Measurements from ENCODE around the gene SECTM1. TPM values are rescaled to one million over a fixed set of nuclear protein-coding genes. Genes with fewer than 3 reads are reported as not detected.
"Not testable (repeated sequence)": the region's sequence is repeated elsewhere in the genome, so short reads cannot be mapped to it uniquely, and the experiment has no call there.

The SECTM1 gene
- total RNA-seq (2022) (10.4 and 13.4 TPM in 2 replicates), Bru-seq, nascent RNA (percentile 23 among the genes with signal in this experiment), BruChase-seq, experiment 1, labeled RNA remaining after a 6-hour chase (percentile 36 among the genes with signal in this experiment), BruChase-seq, experiment 2, labeled RNA remaining after a 2-hour chase (percentile 27 among the genes with signal in this experiment)
- long read RNA-seq, transcript SECTM1-201 (5 exons, 2,235 nt): major isoform, 6 of 13 reads
- long read RNA-seq, partial matches to known transcripts: 4 of 13 reads
- long read RNA-seq, other reads (novel, unspliced or antisense): 2 of 13 reads

DNA sequence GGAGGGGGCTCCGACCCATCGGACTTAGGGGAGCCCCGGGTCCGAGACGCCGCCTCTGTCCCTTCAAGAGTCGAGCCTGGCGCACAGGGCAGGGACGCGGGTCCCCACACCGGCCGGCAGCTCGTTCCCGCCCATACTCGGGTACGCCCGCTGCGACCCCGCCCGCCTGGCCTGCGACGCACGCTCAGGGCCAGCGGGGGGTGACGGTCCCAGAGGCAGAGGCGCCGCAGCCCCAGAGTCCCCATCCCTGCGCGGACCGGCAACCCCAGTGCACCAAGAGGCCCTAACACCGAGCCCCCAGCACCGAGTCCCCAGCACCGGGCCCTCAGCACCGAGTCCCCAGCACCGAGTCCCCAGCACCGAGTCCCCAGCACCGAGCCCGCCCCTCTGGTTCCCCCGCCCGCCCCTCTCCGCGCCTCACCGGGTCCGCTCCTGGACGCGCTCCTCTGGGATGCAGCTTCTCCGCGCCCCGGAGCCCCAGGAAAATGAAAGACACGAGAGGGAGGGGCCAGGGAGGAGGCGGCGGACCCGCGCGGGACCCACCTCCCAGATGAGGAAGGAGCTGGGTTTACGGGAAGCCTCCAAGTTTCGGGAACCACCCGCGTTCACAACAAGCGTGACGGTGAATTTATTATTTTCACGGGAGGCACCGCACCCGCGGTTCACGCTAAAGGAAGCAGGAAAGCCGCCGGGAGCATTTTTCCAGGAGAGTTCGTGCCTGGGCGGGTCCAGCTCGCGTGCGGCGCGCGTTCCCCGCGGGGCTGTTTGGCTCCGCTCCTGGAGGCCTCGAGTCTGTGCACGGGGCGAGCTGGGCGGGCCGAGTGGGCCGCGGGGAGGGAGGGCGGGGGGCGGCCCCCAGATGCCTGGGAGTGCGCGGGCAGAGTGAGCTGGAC, at the start of gene SECTM1:
SECTM1 (minus strand) TSS at position 488 of the 893 bp plus-strand sequence. CDS start 6,526 bp downstream, outside the sequence.
- TF ChIP-seq, protein P1, sequence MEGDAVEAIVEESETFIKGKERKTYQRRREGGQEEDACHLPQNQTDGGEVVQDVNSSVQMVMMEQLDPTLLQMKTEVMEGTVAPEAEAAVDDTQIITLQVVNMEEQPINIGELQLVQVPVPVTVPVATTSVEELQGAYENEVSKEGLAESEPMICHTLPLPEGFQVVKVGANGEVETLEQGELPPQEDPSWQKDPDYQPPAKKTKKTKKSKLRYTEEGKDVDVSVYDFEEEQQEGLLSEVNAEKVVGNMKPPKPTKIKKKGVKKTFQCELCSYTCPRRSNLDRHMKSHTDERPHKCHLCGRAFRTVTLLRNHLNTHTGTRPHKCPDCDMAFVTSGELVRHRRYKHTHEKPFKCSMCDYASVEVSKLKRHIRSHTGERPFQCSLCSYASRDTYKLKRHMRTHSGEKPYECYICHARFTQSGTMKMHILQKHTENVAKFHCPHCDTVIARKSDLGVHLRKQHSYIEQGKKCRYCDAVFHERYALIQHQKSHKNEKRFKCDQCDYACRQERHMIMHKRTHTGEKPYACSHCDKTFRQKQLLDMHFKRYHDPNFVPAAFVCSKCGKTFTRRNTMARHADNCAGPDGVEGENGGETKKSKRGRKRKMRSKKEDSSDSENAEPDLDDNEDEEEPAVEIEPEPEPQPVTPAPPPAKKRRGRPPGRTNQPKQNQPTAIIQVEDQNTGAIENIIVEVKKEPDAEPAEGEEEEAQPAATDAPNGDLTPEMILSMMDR (IDR thresholded peaks at IDR 0.05; ENCODE audit: unreplicated experiment): no peak
- peak within 1 kb of the TSS; percentile 58 for H3K27ac Mint-ChIP-seq (ENCODE audit: unreplicated experiment)
- peaks cover 31% of the 10 kb centered on the region for H3K36me3 Mint-ChIP-seq (ENCODE audit: insufficient read depth, unreplicated experiment)
- H3K9me3 Mint-ChIP-seq (ENCODE audit: low read depth, unreplicated experiment): no peaks in the 10 kb centered on the region
- peak within 1 kb of the TSS; percentile 60 for H3K4me3 Mint-ChIP-seq (ENCODE audit: low read depth, unreplicated experiment)
- no TSS peak for BruUV-seq (replicated peaks)
- DNase-seq: no peak
- CTCF ChIA-PET: interaction anchor here (0.6 to 1.3 kb wide), 3 partner anchors 9 to 202 kb away, joined by 3 to 6 read pairs (median 4); no protein-coding TSS in a partner anchor
- H3K4me1 Mint-ChIP-seq (ENCODE audit: low read depth, unreplicated experiment): peaks cover 23% of the 10 kb centered on the region
- intact Hi-C loops (cut with micrococcal nuclease; ENCODE audit: unreplicated experiment): no loop called here
- H3K27me3 Mint-ChIP-seq (ENCODE audit: unreplicated experiment): peaks cover 28% of the 10 kb centered on the region

DNA sequence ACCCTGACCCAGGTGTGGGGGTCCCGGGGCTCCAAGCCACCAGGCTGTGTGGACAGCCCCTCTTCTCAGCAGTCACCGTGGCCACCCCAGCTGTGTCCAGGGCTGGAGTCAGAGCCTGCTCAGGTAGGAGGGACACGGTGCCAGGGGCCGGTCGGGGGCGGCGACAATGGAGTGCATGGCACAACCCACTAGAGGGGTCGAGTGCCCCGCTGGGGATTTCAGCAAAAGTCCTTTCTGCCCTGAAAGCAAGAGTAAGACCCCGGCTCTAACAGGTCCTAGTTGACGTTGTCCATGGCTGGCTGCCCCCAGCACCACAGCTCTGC, 49.3 kb upstream of the SECTM1 start:
- peaks cover 64% of the 10 kb centered on the region for H3K27me3 Mint-ChIP-seq (ENCODE audit: unreplicated experiment)
- no peak for DNase-seq

DNA sequence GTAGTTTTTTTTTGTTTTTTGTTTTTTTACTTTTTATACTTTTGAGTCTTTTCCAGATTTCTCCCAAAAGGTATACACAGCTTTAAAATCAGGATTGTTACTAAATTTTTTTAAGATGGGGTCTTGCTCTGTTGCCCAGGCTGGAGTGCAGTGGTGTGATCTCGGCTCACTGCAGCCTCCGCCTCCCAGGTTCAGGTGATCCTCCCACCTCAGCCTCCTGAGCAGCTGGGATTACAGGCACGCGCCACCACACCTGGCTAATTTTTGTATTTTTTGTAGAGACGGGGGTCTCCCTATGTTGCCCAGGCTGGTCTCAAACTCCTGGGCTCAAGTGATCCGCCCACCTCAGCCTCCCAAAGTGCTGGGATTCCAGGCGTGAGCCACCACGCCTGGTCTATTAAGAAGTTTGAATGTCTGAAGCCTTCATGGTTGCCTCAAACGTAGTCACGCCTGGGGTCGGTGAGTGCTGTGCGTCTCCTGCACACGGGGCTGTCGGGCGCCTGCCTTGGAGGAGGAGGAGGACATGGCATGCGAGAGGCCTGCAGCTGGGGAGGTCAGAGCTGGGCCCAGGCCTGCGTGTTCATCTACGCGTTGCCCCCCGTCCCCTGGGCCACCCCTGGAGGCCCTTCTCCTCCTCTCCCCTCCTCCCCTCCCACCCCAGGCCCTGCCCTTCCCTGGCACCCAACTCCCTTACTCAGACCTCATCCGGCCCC, 48.8 kb upstream of the SECTM1 start:
- H3K4me1 Mint-ChIP-seq (ENCODE audit: low read depth, unreplicated experiment); CTCF ChIA-PET; H3K4me3 Mint-ChIP-seq (ENCODE audit: low read depth, unreplicated experiment); H3K36me3 Mint-ChIP-seq (ENCODE audit: insufficient read depth, unreplicated experiment); H3K27ac Mint-ChIP-seq (ENCODE audit: unreplicated experiment); BruUV-seq (replicated peaks); intact Hi-C loops (cut with micrococcal nuclease; ENCODE audit: unreplicated experiment); H3K9me3 Mint-ChIP-seq (ENCODE audit: low read depth, unreplicated experiment); DNase-seq: not testable (repeated sequence)
- peaks cover 59% of the 10 kb centered on the region for H3K27me3 Mint-ChIP-seq (ENCODE audit: unreplicated experiment)

More for the DNA sequence above, 49.3 kb upstream of the SECTM1 start:
- CTCF ChIA-PET: no interaction called here
- TF ChIP-seq, protein P1 (IDR thresholded peaks at IDR 0.05; ENCODE audit: unreplicated experiment): no peak
- Mint-ChIP-seq H3K36me3 (ENCODE audit: insufficient read depth, unreplicated experiment) (peaks cover 5% of the 10 kb centered on the region), H3K4me1 (ENCODE audit: low read depth, unreplicated experiment) (peaks cover 13% of the 10 kb centered on the region), H3K9me3 (ENCODE audit: low read depth, unreplicated experiment) (no peaks in the 10 kb centered on the region), H3K4me3 (ENCODE audit: low read depth, unreplicated experiment) (no peak overlapping the region), H3K27ac (ENCODE audit: unreplicated experiment) (no peak overlapping the region)
- intact Hi-C loops (cut with micrococcal nuclease; ENCODE audit: unreplicated experiment): no loop called here
- no TSS peak for BruUV-seq (replicated peaks)

DNA sequence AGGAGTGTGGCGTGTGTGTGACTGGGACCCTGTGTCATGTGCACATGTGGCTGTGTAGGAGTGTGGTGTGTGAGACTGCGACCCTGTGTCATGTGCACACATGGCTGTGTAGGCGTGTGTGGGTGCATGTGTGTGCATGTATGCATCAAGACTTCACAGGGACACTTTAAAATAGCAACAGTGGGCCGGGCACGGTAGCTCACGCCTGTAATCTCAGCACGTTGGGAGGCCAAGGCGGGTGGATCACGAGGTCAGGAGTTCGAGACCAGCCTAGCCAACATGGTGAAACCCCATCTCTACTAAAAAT, 48.1 kb upstream of the SECTM1 start:
- intact Hi-C loops (cut with micrococcal nuclease; ENCODE audit: unreplicated experiment); H3K27ac Mint-ChIP-seq (ENCODE audit: unreplicated experiment); H3K36me3 Mint-ChIP-seq (ENCODE audit: insufficient read depth, unreplicated experiment); H3K9me3 Mint-ChIP-seq (ENCODE audit: low read depth, unreplicated experiment); CTCF ChIA-PET; H3K4me3 Mint-ChIP-seq (ENCODE audit: low read depth, unreplicated experiment); H3K4me1 Mint-ChIP-seq (ENCODE audit: low read depth, unreplicated experiment); DNase-seq; BruUV-seq (replicated peaks): not testable (repeated sequence)
- peaks cover 51% of the 10 kb centered on the region for H3K27me3 Mint-ChIP-seq (ENCODE audit: unreplicated experiment)

All from Calu3 (cell line).